PFSK-1 (cell line): ENCODE measurements around the gene RBM24.

Experiments used
- FOXP2 ChIP-seq: optimal IDR thresholded peaks from 2 replicates; pipeline ENCODE3; 2011; ENCODE audit warnings: borderline replicate concordance, control low read depth, inconsistent platforms; ENCODE audit not compliant: insufficient read depth; ENCODE audit errors: extremely low read length, extremely low read depth
- POLR2AphosphoS5 ChIP-seq: IDR thresholded peaks from 2 replicates; pipeline ENCODE4 v1.6.1; 2012; ENCODE audit warnings: low read depth, mild to moderate bottlenecking, control low read depth, low read length, moderate library complexity
- REST ChIP-seq, 2 experiments: IDR thresholded peaks; 2 replicates each; pipeline versions ENCODE4 v1.6.1 to v1.8.0; 2011 to 2012; ENCODE audit warnings: low read depth in 2 of 2, low read length in 2 of 2, control low read depth in 1 of 2, inconsistent platforms in 1 of 2, mild to moderate bottlenecking in 1 of 2, moderate library complexity in 1 of 2; ENCODE audit not compliant: insufficient read depth in 1 of 2
- SIN3A ChIP-seq: IDR thresholded peaks from 2 replicates; pipeline ENCODE4 v1.6.1; 2012; ENCODE audit warnings: mild to moderate bottlenecking, low read length, moderate library complexity, borderline replicate concordance; ENCODE audit not compliant: insufficient read depth
- TAF1 ChIP-seq: IDR thresholded peaks from 2 replicates; pipeline ENCODE4 v1.6.1; 2012; ENCODE audit warnings: low read length, control low read depth, borderline replicate concordance; ENCODE audit not compliant: insufficient read depth

GRCh38 chr6:17343215-17343614 is 62.1 kb downstream of the RBM24 start:
- no peak for TF ChIP-seq SIN3A
- TF ChIP-seq REST (IDR thresholded peaks at IDR 0.05; ENCODE audit: insufficient read depth in 1 of 2, low read depth in 2 of 2, low read length in 2 of 2), result no peak
- TF ChIP-seq FOXP2, result no peak
- TF ChIP-seq POLR2AphosphoS5, result no peak
- TF ChIP-seq TAF1, result no peak
